ENCODE measurements around the gene ZNF506.
"Not testable (repeated sequence)": the region's sequence is repeated elsewhere in the genome, so short reads cannot be mapped to it uniquely, and the experiment has no call there.

The ZNF506 gene

DNA sequence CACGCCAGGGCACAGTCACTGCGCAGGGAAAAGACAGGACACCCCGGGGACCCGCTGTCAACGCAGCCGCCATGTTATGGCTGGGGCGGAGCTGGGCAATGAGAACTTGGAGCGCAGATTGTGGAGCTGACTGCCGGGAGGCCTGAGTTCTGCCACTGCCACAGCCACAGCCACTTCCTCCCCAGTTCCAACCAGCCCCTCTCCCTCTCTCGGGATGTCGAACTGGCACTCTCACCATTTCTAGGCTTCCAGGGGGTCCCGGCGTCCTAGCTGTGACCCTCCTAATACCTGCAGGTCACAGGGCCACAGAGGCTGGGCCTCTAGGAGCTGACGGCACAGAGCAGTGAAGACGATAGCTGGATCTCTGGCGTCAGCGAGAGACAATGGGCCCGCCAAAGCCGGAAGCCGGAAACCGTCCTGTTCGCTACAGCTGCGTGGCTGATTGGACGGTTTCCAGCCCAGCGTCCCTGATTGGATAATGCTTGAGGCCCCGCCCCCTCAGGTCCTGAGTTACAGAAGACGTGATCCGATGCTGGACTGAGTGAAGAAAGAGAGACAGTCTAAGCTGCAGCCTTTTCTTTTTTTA, at the start of gene ZNF506:
Gene ZNF506, minus strand, starts transcription at position 385 of the 586 bp plus-strand sequence. Its CDS starts 147 bp downstream, at position 238.
- DNase-seq (peak; percentile 96), ATAC-seq (peak; percentile 93)

DNA sequence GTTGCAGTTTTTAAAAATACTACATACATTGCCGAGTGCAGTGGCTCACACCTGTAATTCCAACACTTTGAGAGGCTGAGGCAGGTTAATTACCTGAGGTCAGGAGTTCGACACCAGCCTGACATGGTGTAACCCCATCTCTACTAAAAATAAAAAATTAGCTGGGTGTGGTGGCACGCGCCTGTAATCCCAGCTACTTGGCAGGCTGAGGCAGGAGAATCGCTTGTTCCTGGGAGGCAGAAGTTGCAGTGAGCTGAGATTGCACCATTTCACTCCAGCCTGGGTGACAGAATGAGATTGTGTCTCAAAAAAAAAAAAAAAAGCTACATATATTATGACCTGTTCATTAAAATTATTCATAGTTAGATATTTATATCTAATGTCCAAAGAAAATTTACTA, 48.5 kb upstream of the ZNF506 start:
- not testable (repeated sequence) for DNase-seq, ATAC-seq

DNA sequence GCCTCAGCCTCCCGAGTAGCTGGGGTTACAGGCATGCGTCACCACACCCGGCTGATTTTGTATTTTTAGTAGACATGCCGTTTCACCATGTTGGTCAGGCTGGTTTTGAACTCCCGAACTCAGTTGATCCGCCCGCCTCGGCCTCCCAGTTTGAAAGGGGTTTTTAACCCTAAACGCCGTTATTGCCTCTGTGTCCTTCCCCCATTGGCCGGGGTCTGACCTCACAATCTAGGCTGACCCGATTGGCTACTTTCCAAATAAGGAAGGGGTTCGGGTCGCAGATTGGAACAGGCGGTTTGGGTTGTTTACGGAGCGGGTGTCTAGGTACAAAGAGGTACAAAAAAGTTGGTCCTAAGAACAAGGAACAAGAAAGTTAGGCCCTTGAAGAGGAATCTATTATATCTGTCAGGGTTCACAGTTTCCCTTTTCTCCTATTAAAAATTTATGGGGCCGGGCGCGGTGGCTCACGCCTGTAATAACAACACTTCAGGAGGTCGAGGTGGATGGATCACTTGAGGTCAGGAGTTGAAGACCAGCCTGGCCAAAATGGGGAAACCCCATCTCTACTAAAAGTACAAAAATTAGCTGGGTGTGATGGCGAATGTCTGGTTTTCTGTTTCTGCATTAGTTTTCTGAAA, 45.2 kb upstream of the ZNF506 start:
- ATAC-seq (peak; percentile 31), DNase-seq (peak; percentile 66)

DNA sequence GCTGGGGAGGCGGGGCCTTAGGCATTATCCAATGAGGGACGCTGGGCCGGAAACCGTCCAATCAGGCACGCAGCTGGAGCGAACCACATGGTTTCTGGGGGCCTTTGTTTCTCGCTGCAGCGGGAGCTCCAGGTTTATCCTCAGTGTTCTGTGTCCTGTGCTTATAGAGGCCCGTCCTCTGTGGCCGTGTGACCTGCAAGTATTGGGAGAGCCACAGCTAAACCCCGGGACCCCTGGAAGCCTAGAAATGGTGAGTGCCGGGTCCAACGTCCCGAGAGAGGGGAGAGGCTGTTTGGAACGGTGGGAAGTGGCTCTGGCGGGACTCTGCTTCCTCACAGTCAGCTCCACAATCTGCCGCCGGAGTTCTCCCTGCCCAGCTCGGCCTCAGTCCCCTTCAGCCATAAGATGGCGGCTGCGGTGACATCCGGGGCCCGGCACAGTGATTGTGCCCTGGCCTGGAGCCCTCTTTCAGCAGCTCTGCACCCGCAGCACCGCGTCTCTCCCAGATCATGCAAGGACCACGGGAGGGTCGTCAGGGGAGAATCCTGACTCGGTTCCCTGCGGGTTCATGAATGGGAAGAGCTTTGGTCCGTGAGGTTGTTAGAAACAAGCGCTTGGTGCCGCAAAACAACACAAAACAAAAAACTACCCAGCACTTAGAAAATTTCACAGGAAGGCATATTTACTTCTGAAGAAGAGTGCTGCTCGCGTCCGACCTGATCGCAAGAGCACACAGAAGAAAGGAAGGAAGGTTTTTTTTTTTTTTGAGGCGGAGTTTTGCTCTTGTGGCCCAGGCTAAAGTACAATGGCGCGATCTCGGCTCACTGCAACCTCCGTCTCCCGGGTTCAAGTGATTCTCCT, 44.4 kb upstream of the ZNF506 start, which contains the start of gene ZNF253:
Gene ZNF253, plus strand, starts transcription at position 133 of the 861 bp plus-strand sequence. Its CDS starts 115 bp downstream, at position 248.
- peak; percentile 96 for DNase-seq
- ATAC-seq, result peak; percentile 99

DNA sequence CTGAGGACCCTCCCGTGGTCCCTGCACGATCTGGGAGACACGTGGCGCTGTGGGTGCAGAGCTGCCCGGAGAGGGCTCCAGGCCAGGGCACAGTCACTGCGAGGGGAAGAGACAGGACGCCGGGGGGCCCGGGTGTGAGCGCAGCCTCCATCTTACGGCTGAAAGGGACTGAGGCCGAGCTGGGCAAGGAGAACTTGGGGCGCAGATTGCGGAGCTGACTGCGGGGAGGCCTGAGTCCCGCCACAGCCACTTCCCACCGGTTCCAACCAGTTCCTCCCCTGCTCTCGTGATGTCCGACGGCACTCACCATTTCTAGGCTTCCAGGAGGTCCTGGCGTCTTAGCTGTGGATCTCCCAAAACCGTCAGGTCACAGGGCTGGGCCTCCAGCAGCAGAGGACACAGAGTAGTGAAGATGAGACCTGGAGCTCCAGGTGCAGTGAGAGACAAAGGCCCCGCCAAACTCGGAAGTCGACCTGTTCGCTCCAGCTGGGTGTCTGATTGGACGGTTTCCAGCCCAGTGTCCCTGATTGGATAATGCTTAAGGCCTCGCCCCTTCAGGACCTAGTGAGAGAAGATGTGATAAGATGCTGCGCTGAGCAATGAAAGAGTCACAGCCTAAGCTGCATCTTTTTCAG, 39.3 kb upstream of the ZNF506 start:
- ATAC-seq (peak; percentile 38), DNase-seq (peak; percentile 37)

DNA sequence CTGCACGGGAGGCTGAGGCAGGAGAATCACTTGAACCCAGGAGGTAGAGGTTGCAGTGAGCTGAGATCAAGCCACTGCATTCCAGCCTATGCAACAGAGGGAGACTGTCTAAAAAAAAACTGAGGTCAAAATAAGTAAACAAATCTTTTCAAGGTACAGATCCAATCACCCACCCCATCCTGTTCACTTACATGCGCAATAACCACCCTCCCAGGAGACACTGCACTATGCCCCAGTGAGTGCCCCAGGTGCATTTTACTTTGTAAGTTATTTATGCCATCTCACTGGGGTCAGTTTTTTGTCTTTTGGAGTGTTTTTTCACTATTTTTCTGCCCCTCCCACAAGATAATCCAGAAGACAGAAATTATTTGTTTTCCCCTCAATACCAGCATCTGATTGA, 37.2 kb upstream of the ZNF506 start:
- ATAC-seq (no peak), DNase-seq (no peak)

DNA sequence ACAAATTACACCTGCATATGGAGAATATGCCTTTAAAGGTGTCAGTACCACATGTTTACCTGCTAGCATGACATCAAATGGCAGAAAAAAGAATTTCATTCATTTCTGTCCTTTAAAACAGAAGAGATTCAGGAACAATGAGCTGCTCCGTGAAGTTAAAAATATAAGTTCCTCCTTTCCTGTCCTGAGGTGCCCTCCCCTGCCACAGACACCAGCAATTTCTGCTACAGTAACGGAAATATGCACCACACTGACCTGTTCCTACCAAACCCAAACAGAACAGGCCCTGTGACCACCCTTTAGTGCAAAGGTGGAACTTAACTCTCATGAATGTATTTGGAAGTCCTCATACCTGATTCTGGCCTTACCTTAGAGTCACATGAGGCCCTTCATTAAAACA, 30.2 kb upstream of the ZNF506 start:
- DNase-seq, ATAC-seq: not testable (repeated sequence)

DNA sequence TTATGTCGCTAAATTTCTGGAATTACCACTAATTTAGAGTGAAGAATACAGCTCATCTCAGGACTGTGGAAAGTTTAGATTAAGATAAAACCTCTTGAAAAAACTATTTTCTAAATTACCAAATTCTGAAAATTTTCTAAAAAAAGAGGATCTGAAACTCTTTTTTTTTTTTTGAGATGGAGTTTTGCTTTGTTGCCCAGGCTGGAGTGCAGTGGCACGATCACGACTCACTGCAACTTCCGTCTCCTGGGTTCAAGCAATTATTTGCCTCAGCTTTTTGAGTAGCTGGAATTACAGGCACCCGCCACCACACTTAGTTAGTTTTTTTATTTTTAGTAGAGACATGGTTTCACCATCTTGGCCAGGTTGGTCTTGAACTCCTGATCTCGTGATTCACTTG, 27.5 kb upstream of the ZNF506 start:
- no peak for ATAC-seq
- no peak for DNase-seq

DNA sequence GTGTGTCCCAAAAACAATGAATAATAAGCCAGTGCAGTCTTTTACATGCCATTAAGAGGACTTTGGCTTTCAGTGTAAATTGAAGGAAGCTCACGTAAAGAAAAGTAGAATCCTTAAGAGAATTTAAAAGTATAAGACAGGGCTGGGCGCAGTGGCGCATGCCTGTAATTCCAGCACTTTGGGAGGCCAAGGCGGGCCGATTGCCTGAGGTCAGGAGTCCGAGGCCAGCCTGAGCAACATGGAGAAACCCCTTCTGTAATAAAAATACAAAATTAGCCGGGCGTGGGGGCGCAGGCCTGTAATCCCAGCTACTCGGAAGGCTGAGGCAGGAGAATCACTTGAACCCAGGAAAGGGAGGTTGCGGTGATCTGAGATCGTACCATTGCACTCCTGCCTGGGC, 26.2 kb upstream of the ZNF506 start:
- ATAC-seq, result no peak
- DNase-seq, result no peak

DNA sequence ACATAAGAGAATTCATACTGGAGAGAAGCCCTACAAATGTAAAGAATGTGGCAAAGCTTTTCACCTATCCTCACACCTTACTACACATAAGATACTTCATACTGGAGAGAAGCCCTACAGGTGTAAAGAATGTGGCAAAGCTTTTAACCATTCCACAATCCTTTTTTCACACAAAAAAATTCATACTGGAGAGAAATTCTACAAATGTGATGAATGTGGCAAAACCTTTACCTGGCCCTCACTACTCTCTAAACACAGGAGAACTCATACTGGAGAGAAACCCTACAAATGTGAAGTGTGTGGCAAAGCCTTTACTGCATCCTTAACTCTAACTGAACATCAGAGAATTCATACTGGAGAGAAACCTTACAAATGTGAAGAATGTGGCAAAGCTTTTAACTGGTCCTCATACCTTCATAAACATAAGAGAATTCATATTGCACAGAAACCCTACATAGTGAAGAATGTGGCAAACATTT, 14.0 kb upstream of the ZNF506 start:
- DNase-seq (no peak), ATAC-seq (no peak)

DNA sequence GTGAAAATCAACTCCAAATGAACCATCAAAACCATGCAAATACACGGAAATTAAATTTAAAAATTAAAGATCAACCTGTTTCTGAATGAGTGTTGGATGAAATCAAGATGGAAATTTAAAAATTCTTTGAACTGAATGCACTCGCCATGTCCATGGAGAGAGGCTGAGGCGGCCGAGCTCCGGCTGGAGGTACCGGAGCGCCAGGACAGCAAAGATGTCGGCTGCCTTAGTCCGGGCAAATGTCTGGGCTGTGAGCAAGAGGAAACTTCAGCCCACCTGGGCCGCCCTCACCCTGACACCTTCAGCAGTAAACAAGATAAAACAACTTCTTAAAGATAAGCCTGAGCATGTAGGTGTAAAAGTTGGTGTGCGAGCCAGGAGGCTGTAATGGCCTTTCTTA, 5.3 kb upstream of the ZNF506 start:
- no peak for ATAC-seq
- DNase-seq, result no peak

DNA sequence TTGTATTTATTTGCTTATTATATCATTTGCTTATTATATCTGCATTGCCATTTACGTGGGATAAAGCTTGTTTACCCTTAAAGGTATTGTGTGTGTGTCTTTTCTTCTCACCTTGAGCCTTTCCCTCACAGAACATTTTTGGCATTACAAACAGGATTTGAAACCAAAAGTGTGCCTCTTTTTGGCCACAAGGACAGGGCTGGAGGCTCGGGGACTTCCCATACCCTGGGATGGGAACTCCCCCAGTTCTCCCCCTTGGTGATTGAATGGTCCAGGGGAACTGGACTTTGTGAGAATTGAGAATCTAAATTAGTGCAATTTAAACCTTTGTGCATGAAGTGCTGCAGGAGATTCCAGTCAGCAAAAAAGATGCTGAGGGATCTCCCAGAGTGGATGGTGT, 2.4 kb upstream of the ZNF506 start:
- ATAC-seq, result no peak
- DNase-seq, result no peak

DNA sequence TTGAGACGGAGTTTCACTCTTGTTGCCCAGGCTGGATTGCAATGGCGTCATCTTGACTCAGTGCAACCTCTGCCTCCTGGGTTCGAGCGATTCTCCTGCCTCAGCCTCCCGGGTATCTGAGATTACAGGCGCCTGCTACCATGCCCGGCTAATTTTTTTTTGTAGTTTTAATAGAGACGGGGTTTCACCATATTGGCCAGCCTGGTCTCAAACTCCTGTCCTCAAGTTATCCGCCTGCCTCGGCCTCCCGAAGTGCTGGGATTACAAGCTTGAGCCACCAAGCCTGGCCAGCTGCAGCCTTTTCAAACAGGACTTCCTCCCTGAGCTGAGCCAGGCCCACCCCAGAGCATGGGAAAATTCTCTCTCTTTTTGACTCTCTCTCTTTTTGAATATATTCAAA, 426 bp upstream of the ZNF506 start:
- not testable (repeated sequence) for ATAC-seq, DNase-seq

DNA sequence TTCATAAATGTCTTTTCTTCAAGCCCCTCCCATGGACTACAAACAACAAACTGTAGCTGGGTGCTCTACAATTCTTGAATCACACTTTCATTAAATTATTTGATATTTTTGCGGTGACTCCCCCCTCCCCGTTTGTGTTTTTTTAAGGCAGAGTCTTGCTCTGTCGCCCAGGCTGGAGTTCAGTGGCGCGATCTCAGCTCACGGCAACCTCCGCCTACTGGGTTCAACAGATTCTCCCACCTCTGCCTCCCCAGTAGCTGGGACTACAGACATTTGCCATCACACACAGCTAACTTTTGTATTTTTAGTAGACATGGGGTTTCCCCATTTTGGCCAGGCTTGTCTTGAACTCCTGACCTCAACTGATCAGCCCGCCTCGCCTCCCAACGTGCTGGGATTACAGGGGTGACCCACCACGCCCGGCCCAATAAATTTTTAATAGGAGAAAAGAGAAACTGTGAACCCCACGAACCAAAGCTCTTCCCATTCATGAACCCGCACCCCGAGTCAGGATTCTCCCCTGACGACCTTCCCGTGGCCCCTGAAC, 703 bp downstream of the ZNF506 start:
- ATAC-seq, result no peak
- DNase-seq, result peak; percentile 22

DNA sequence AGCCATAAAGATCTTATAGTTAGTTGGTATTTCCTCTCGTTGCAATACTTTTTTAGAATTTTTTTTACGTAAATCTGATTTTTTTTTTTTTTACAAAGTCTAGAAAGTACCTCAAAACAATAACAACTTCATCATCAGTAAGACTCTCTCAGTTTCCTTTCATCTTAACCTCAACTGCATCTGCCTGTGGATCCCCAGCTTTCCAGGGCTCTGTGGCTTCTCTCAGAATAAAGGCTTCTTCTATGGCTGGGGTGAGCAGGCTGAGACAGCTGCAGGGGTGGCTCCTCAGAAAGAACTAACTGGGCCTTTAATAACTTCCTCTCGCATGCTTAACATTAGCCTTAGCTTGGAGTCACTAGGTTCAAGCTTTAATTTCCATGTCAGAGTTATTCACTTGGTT, 4.2 kb downstream of the ZNF506 start:
- ATAC-seq, result peak; percentile 65

DNA sequence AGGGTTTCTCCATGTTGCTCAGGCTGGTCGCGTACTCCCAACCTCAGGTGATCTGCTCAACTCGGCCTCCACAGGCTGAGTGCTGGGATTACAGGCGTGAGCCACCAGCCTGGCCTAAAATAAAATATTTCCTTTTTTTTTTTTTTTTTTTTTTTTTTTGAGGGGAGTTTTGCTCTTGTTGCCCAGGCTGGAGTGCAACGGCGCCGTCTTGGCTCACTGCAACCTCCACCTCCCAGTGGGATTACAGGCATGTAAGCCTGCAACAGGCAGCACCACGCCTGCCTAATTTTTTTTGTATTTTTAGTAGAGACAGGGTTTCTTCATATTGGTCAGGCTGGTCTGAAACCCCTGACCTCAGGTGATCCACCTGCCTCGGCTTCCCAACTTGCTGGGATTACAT, 4.9 kb downstream of the ZNF506 start:
- ATAC-seq (no peak), DNase-seq (no peak)

More for the DNA sequence above, 4.2 kb downstream of the ZNF506 start:
- peak; percentile 55 for DNase-seq

DNA sequence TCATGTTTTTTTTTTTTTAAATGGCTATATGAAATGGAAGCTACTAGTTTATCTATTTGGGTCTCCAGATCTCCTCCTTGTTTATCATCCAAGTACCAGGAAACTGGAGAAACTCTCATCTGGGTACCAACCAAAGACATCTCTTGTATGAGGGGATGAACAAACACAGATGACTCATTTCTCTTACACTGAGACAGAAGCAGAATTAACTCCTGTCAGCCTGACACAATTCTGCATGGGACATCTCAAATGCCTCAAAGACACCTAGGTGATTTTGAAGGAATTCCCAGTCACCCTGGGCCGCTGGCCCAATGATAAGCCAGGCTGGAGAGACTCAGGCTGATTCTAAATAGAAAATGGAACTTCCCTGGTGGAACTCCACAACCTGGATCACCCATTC, 9.6 kb downstream of the ZNF506 start:
- not testable (repeated sequence) for DNase-seq, ATAC-seq

DNA sequence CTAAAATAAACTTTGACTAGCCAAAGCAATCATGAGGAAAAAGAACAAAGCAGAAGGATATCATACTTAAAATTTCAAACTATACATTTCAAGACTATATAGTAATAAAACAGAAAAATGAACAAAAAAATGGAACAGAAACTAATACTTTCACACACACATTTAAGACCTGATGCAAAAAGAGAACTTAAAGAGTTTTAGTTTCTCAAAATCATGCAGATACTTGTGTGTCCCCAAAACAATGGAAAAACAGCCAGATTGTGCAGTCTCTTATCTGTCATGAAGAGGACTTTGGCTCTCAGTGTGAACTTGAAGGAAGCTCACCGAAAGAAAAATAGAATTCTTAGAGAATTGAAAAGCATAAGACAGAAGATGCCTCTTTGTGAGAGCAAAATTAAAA, 16.1 kb downstream of the ZNF506 start:
- DNase-seq (no peak), ATAC-seq (no peak)

DNA sequence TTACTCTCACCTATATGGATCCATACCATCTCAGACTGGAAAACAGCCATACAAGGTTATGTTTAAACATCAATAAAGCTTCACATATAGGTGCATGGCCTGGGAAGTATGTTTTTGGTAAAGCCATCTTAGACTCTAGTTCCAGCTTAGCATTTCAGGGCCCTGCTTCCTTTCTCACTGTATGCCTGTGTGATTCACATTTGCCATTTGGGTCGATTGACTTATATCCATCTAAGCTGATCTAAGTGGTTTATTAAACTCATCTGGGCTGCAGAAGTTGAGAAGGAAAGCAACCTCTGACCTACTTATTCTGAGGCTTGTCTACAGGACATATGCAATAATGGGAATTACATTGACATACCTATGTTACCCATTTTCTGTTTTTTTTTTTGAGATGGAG, 33.5 kb downstream of the ZNF506 start:
- no peak for DNase-seq
- ATAC-seq, result no peak

DNA sequence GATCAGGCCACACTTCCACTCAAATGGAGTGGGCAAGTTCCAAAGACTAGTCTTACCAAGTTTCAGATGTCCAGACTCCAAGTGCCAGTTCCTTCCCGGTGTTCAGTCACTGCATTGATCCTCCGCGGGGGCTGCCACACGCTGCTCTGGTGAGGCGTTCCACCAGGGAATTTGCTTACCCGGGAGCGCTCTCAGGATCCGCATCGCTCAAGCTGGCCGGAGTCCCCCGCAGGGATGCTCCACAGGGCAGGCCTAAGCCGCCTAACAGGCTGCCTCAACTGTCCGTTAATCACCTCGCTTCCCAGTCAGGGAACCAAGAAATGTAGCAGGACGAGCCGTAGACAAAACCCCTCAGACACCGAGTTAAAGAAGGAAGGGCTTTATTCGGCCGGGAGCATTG, 36.1 kb downstream of the ZNF506 start:
- not testable (repeated sequence) for DNase-seq, ATAC-seq

DNA sequence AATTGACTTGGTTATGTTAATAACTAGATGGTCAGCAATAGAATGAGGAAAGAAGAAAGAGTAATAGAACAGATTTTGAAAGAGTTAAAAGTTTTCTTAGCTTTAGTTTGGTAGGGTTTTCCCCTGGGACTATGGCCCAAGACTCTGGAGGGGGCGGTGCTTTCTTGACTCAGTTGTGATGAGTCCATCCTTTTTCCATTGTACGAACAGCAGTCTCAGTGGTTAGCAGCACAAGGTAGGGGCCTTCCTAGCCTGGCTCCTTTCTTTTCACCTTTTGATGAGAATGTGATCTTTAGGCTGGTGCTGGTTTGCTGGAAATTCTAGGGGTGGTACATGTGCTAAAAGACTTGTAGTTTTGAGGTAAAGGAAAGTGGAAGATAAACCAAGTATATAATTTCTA, 38.8 kb downstream of the ZNF506 start:
- peak; percentile 91 for ATAC-seq
- DNase-seq, result peak; percentile 68

DNA sequence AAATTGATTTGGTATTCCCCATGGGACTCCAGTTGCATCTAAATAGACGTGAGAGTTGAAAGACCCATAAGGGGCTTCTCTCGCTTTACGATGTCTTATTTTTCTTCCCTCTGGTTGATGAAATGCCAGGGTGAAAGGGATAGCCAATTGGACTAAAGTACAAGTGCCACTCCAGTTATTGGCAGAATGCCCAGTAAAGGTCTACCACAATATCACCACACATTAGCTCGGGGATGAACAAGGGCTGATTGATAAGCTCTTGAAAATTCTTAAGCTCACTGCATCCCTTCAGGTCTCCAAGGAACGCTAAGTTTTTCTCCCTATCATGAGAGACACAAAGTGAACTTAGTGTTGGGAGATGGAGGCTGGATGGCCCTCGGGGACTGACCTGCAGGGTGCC, 39.8 kb downstream of the ZNF506 start:
- not testable (repeated sequence) for ATAC-seq

More for the DNA sequence above, 39.8 kb downstream of the ZNF506 start:
- DNase-seq, result not testable (repeated sequence)

All from stimulated activated naive CD8-positive, alpha-beta T cell treated with anti-CD3 and anti-CD28 coated beads, Interleukin-15, Interleukin-2, amounts not matched to agents 100 U/mL and 50 U/mL, for 24 hours (primary cell).